LNCAP (cell line): Measurements from ENCODE around the gene SMARCC1.

Experiments used
- CTCF ChIP-seq: fragments of 450-650 bp; IDR thresholded peaks from 2 replicates; pipeline ENCODE4 v1.5.1; 2017; ENCODE audit warnings: mild to moderate bottlenecking

SMARCC1 gene

DNA sequence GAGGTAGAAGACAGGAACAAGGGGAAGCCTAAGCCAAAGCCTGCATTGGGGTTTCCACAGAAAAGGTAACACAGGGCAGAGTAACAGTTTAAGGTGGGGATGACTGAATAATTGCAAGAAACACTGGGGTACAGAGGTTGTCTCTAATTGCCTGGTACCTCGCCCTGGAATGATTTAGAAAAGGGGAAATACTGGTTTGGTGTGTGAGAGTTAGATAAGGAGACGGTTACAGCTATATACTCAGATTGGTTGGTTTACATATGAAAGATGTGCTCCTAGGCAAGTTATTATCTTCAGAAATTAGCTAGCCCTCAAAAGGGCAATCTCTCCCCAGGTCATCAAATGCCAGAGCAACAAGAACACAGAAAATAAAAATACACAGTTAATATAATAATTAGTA is 58.8 kb downstream of the SMARCC1 start:
- no peak for TF ChIP-seq CTCF

DNA sequence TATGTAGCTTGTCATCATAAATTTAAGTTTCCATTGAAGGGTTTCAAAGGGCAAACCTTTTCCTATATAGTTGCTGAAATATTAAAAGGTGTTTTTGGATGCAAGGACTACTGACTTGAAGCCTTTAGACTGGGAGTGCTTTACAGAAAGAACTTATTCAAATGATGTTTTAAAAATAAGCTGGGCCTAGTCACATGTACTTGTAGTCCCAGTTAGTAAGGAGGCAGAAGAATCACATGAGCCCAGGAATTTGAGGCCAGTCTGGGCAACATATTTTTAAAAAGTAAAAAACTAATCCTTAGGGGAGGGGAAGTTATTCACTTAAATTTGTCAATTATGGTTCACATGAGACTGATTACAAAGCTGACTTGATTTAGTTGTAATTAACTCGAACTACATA is 65.0 kb downstream of the SMARCC1 start:
- TF ChIP-seq CTCF: no peak

- no peak for TF ChIP-seq CTCF
Measured at GRCh38 chr3:47715928-47716327, 65.8 kb downstream of the SMARCC1 start.

DNA sequence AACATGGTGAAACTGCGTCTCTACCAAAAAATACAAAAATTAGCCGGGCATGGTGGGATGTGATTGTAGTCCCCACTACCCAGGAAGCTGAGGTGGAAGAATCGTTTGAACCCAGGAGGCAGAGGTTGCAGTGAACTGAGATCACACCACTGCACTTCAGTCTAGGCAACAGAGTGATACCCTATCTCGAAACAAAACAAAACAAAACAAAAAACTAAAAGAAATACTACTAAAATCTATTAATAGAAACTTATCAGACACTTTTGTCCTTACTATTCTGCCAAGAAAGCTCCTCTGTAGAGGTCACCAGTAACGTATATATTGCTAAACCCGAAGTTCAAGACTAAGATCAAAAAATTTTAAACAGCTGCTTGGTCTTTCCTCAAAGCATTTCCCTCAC is 67.1 kb downstream of the SMARCC1 start:
- TF ChIP-seq CTCF: no peak

GRCh38 chr3:47713655-47714054 is 68.0 kb downstream of the SMARCC1 start:
- no peak for TF ChIP-seq CTCF

GRCh38 chr3:47712398-47712797 is 69.3 kb downstream of the SMARCC1 start:
- TF ChIP-seq CTCF: no peak

GRCh38 chr3:47711596-47711995 is 70.1 kb downstream of the SMARCC1 start:
- TF ChIP-seq CTCF: no peak

DNA sequence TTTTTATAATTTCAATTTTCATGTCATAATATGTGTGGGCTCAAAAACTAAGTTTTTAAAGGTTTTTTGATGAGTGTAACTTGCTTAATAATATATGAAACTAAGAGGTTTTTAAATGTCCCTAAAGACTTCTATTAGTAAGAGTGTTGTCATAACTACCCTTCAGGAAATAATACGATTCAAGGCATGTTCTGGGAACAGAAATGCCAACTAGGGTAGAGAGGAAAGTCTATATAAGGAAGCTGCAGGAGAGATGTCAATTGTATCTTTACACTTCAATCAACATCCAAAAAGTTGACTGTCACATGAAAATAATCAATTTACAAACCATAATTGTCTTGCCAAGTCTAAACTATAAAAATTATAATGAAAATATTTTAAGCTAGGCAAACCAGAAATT is 76.3 kb downstream of the SMARCC1 start:
- TF ChIP-seq CTCF: no peak
